ENCODE data around the gene MRPS33. TPM values are rescaled to one million over a fixed set of nuclear protein-coding genes. Genes with fewer than 3 reads are reported as not detected.

MRPS33 gene
- total and polyA plus RNA-seq, 2 of the 13 experiments (the other 11 are each of a cell fraction or from before 2014, with no cell fraction given) = 50.9 to 91.0 TPM

- TF ChIP-seq MIER2 (CRISPR knock-in tag; IDR thresholded peaks at IDR 0.05) (0 out of 2 replicates have a peak, but pooled peaks have one; percentile 39), TFE3 (CRISPR knock-in tag; IDR thresholded peaks at IDR 0.05) (peak; percentile 92), MNT (IDR thresholded peaks at IDR 0.05) (no peak), NR2F1 (CRISPR knock-in tag; IDR thresholded peaks at IDR 0.05) (0 out of 4 replicates have a peak, but pooled peaks of 1 of the 2 experiments have one; percentile 12), FOXK2 (IDR thresholded peaks at IDR 0.05) (peak; percentile 76), TEAD3 (CRISPR knock-in tag; optimal IDR thresholded peaks at IDR 0.05; ENCODE audit: borderline replicate concordance) (peak; percentile 61), ZMYM2 (CRISPR knock-in tag; IDR thresholded peaks at IDR 0.05) (peak; percentile 68; the same call in 1 of the 2 replicates), FOXK1 (CRISPR knock-in tag; IDR thresholded peaks at IDR 0.05; ENCODE audit: borderline replicate concordance, low read depth) (peak; percentile 70; the same call in 1 of the 2 replicates), SMC3 (IDR thresholded peaks at IDR 0.05; ENCODE audit: low read length) (no peak), ELF4 (CRISPR knock-in tag; IDR thresholded peaks at IDR 0.05; ENCODE audit: borderline replicate concordance) (no peak), DRAP1 (CRISPR knock-in tag; IDR thresholded peaks at IDR 0.05) (peak; percentile 48; the same call in 1 of the 2 replicates), SKI (IDR thresholded peaks at IDR 0.05; ENCODE audit: partially characterized antibody) (peak; percentile 43), ZNF629 (CRISPR knock-in tag; conservative IDR thresholded peaks at IDR 0.05) (no peak), TRIM24 (CRISPR knock-in tag; IDR thresholded peaks at IDR 0.05) (no peak), RARA (CRISPR knock-in tag; IDR thresholded peaks at IDR 0.05) (0 out of 2 replicates have a peak, but pooled peaks have one; percentile 8), GATAD2A (CRISPR knock-in tag; IDR thresholded peaks at IDR 0.05) (0 out of 2 replicates have a peak, but pooled peaks have one; percentile 45), PHF21A (CRISPR knock-in tag; IDR thresholded peaks at IDR 0.05) (0 out of 2 replicates have a peak, but pooled peaks have one; percentile 26), ARNT2 (CRISPR knock-in tag; IDR thresholded peaks at IDR 0.05; ENCODE audit: low read depth) (0 out of 2 replicates have a peak, but pooled peaks have one; percentile 28), NCOA2 (CRISPR knock-in tag; IDR thresholded peaks at IDR 0.05) (no peak)
- TF ChIP-seq, protein P1, sequence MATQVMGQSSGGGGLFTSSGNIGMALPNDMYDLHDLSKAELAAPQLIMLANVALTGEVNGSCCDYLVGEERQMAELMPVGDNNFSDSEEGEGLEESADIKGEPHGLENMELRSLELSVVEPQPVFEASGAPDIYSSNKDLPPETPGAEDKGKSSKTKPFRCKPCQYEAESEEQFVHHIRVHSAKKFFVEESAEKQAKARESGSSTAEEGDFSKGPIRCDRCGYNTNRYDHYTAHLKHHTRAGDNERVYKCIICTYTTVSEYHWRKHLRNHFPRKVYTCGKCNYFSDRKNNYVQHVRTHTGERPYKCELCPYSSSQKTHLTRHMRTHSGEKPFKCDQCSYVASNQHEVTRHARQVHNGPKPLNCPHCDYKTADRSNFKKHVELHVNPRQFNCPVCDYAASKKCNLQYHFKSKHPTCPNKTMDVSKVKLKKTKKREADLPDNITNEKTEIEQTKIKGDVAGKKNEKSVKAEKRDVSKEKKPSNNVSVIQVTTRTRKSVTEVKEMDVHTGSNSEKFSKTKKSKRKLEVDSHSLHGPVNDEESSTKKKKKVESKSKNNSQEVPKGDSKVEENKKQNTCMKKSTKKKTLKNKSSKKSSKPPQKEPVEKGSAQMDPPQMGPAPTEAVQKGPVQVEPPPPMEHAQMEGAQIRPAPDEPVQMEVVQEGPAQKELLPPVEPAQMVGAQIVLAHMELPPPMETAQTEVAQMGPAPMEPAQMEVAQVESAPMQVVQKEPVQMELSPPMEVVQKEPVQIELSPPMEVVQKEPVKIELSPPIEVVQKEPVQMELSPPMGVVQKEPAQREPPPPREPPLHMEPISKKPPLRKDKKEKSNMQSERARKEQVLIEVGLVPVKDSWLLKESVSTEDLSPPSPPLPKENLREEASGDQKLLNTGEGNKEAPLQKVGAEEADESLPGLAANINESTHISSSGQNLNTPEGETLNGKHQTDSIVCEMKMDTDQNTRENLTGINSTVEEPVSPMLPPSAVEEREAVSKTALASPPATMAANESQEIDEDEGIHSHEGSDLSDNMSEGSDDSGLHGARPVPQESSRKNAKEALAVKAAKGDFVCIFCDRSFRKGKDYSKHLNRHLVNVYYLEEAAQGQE (IDR thresholded peaks at IDR 0.05; ENCODE audit: borderline replicate concordance in 1 of 2, low read depth in 1 of 2, low read length in 2 of 2) = no peak
- TF ChIP-seq, protein P2, sequence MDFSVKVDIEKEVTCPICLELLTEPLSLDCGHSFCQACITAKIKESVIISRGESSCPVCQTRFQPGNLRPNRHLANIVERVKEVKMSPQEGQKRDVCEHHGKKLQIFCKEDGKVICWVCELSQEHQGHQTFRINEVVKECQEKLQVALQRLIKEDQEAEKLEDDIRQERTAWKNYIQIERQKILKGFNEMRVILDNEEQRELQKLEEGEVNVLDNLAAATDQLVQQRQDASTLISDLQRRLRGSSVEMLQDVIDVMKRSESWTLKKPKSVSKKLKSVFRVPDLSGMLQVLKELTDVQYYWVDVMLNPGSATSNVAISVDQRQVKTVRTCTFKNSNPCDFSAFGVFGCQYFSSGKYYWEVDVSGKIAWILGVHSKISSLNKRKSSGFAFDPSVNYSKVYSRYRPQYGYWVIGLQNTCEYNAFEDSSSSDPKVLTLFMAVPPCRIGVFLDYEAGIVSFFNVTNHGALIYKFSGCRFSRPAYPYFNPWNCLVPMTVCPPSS (IDR thresholded peaks at IDR 0.05) = no peak
Measured at GRCh38 chr7:141042222-141043193, 27.8 kb upstream of the MRPS33 start (continued).

Data from HepG2 (cell line).